GM15510 (cell line): ENCODE data around the gene AHRR.

Source experiments
- POLR2A ChIP-seq: IDR thresholded peaks from 3 replicates; pipeline ENCODE4 v1.6.1; 2011; ENCODE audit warnings: borderline replicate concordance; ENCODE audit not compliant: insufficient read length; ENCODE audit errors: extremely low read depth

AHRR gene

GRCh38 chr5:344668-345067 lies 23.2 kb downstream of the AHRR start:
- no peak for TF ChIP-seq POLR2A

- no peak for TF ChIP-seq POLR2A
Measured at GRCh38 chr5:345404-346195, 24.1 kb downstream of the AHRR start.

- no peak for TF ChIP-seq POLR2A
Measured at GRCh38 chr5:346229-346935, 24.9 kb downstream of the AHRR start.

- no peak for TF ChIP-seq POLR2A
Measured at GRCh38 chr5:347712-348284, 26.3 kb downstream of the AHRR start.

- TF ChIP-seq POLR2A, result no peak
Measured at GRCh38 chr5:348726-349125, 27.2 kb downstream of the AHRR start.

GRCh38 chr5:350355-350754 lies 28.8 kb downstream of the AHRR start:
- TF ChIP-seq POLR2A, result no peak

GRCh38 chr5:351084-351920 lies 29.8 kb downstream of the AHRR start:
- no peak for TF ChIP-seq POLR2A

GRCh38 chr5:351921-352245 lies 30.4 kb downstream of the AHRR start:
- TF ChIP-seq POLR2A, result no peak

- no peak for TF ChIP-seq POLR2A
Measured at GRCh38 chr5:352639-353611, 31.4 kb downstream of the AHRR start.

GRCh38 chr5:353612-354580 lies 32.4 kb downstream of the AHRR start:
- TF ChIP-seq POLR2A, result no peak

GRCh38 chr5:354581-355378 lies 33.3 kb downstream of the AHRR start:
- TF ChIP-seq POLR2A, result no peak

GRCh38 chr5:355379-355935 lies 33.9 kb downstream of the AHRR start:
- no peak for TF ChIP-seq POLR2A

GRCh38 chr5:355958-356357 lies 34.4 kb downstream of the AHRR start:
- no peak for TF ChIP-seq POLR2A
